HL-60 (cell line): ENCODE data around the gene TNC.

ENCODE experiments used
- DNase-seq, 2 experiments: peaks; one replicate each; pipeline ENCODE4 v3.0.0-alpha.2; 2010 to 2020; ENCODE audit warnings: low read depth in 1 of 2, low spot score in 1 of 2
- H3K27ac ChIP-seq: fragments of 250-450 bp; sonication (Bioruptor Pico); replicated peaks from 2 replicates; pipeline ENCODE4 v1.5.1; 2020; ENCODE audit warnings: mild to moderate bottlenecking, moderate library complexity
- H3K27me3 ChIP-seq: fragments of 250-450 bp; sonication (Bioruptor Pico); 2 replicates; pipeline ENCODE4 v1.5.1; 2021; ENCODE audit warnings: mild to moderate bottlenecking, moderate library complexity; ENCODE audit not compliant: insufficient read depth, poor library complexity, severe bottlenecking
- H3K4me3 ChIP-seq: replicated peaks from 2 replicates; pipeline ENCODE4 v1.5.1; 2011; ENCODE audit warnings: mild to moderate bottlenecking, control low read depth, low read length; ENCODE audit not compliant: insufficient read depth
- CTCF ChIP-seq: IDR thresholded peaks from one replicate; pipeline ENCODE4 v1.5.1; 2011; ENCODE audit warnings: low read length, control low read depth, inconsistent platforms; ENCODE audit not compliant: insufficient read depth
- GABPA ChIP-seq: IDR thresholded peaks from 2 replicates; pipeline ENCODE4 v1.6.1; 2012; ENCODE audit warnings: low read depth
- POLR2AphosphoS5 ChIP-seq: IDR thresholded peaks from 2 replicates; pipeline ENCODE4 v1.6.1; 2012; ENCODE audit warnings: low read depth
- REST ChIP-seq: IDR thresholded peaks from 2 replicates; pipeline ENCODE4 v1.6.1; 2012; ENCODE audit warnings: low read depth; ENCODE audit not compliant: insufficient replicate concordance
- SPI1 ChIP-seq: IDR thresholded peaks from 2 replicates; pipeline ENCODE4 v1.6.1; 2012; ENCODE audit warnings: low read depth, mild to moderate bottlenecking, borderline replicate concordance

TNC gene

GRCh38 chr9:115057559-115057958, 60.4 kb downstream of the TNC start:
- TF ChIP-seq SPI1: no peak
- no peak for TF ChIP-seq GABPA
- TF ChIP-seq REST: no peak
- TF ChIP-seq POLR2AphosphoS5: no peak
- no peak for TF ChIP-seq CTCF
- Histone ChIP-seq H3K27me3 (no peaks in the 10 kb centered on the region), H3K27ac (no peak overlapping the region), H3K4me3 (no peak overlapping the region)
- DNase-seq: no peak

GRCh38 chr9:115050002-115050490, 67.9 kb downstream of the TNC start:
- Histone ChIP-seq H3K27me3 (peaks cover 5% of the 10 kb centered on the region), H3K4me3 (no peak overlapping the region), H3K27ac (no peak overlapping the region)
- no peak for DNase-seq
- no peak for TF ChIP-seq SPI1
- TF ChIP-seq GABPA: no peak
- TF ChIP-seq REST: no peak
- TF ChIP-seq CTCF: no peak
- no peak for TF ChIP-seq POLR2AphosphoS5

- H3K27me3 ChIP-seq: peaks cover 5% of the 10 kb centered on the region
- DNase-seq: no peak
- TF ChIP-seq GABPA (no peak), REST (no peak), CTCF (no peak), SPI1 (no peak), POLR2AphosphoS5 (no peak)
- H3K27ac ChIP-seq: no peak overlapping the region
- no peak overlapping the region for H3K4me3 ChIP-seq
Measured at GRCh38 chr9:115046824-115047223, 71.1 kb downstream of the TNC start.
